NCI-H2171 (cell line): ENCODE data around the gene RCSD1.

Experiments used
- DNase-seq: peaks from one replicate; lab custom pipeline; 2025; lab: John Stamatoyannopoulos, UW

Gene RCSD1

DNA sequence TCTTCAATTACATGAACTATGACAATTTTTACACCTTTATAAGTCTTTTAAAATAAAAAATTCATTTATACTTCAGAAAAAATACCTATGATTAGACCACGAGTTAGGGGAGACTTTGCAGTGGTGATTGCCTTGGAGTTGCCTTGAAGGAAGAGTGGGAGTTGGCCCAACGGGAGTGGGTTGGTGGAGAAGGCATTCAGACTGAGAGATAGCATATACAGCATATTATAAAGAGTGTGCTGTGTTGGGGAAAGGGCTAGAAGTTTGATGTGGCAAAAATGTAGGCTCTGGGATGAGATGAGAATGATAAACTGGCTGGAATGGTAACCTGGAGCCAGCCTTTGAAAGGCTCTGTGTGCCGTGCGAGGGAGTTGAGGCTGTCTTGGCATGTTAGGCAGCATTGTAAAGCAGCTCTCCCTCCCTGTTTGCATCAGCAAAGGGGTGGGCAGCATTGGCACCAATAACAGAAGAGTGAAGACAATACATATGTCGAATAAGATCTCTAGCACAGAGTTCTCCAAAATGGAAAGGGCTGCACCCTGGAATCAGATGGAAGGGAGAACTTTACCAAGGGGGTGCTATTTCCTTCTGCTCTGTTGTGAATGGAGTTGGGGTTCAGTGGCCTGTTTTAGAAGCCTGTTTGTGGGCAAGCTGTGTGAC lies 116.1 kb downstream of the RCSD1 start:
- DNase-seq: no peak

DNA sequence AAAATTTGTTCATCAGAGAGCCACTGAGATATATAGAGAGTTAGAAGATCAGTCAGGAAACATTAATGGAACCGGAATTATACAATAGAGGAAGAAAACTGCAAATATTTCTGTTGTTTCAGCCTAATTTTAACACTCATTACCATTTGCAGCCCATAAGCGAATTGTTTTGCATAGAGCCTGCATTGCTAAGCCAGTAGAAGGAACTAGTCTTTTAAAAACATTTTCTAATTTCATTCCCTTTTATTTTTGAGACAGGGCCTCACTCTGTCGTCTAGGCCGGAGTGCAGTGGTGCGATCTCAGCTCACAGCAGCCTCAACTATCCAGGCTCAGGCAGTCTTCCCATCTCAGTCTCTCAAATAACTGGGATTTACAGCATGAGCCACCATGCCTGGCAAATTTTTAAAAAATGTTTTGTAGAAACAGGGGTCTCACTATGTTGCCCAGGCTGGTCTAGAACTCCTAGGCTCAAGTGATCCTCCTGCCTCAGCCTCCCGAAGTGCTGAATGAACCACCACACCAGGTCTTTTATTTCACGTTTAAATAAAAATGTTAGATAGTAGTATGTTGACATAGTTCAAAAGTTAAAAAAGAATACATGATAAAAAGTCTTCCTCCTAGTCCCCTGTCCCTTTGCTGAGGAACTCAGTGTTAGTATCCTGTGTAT lies 117.1 kb downstream of the RCSD1 start:
- no peak for DNase-seq

DNA sequence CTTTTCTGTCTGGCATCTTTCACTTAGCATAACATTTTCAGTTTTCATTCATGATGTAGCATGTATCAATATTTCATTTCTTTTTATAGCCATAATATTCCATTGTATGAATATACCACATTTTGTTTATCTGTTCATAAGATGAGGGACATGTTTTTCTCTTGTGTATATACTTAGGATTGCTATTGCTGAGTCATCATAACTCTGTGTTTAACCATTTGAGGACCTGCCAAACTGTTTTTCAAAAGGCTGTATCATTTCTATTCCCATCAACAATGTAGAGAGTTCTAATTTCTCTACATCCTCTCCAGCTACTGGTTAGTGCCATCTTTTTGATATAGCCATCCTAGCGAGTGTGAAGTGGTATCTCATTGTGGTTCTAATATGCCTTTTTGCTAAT lies 118.0 kb downstream of the RCSD1 start:
- DNase-seq: no peak

DNA sequence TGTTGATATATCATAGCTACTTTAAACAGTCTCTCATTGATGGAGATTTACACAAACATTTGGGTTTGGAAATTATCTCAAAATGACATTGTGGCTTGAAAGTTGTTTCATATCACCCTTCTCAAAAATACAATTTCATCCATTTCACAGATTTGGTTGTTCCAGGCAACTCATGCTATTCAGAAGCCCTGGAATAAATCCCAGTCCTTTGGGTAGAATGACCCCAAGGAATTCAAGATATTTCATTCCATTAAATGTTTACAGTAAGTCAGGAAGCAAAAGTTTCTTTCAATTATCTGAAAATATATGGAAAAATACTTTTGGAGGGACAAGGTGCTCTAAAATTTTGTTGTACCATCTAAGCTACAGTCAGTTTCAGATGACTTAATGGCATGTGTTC lies 118.9 kb downstream of the RCSD1 start:
- no peak for DNase-seq

DNA sequence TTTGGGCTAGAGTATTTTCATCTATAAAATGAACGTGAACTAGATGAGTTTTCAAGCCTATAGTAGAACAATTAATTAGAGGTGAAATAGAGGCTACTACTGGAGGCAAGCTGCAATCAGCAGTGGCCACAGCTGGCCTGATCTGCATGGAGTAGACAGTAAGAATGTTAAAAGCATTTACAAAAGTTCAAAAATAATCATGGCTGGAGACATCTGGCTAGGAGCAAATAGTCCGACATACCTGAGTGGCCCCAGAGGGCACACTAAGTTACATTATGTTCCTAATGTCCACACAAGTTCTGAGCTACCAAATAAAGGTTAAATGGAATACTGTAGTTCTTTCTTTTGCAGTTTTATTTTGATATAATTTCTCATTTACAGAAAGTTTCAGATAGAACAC lies 119.7 kb downstream of the RCSD1 start:
- DNase-seq: no peak

DNA sequence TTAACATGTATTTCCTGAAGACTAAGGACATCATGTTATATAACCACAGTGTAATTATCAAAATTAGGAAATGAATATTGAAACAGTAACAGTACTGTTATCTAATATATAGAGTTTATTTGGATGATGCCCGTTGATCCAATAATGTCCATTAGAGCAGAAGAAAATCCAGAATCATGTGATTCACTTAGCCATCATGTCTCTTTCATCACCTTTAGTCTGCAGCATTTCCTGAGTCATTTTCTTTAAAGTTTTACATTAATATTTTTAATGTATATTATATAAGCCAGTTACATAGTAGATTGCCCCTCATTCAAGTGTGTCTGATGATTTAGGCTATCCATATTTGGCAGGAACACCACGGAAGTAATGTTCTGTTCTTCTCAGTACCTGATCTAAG lies 120.6 kb downstream of the RCSD1 start:
- no peak for DNase-seq

DNA sequence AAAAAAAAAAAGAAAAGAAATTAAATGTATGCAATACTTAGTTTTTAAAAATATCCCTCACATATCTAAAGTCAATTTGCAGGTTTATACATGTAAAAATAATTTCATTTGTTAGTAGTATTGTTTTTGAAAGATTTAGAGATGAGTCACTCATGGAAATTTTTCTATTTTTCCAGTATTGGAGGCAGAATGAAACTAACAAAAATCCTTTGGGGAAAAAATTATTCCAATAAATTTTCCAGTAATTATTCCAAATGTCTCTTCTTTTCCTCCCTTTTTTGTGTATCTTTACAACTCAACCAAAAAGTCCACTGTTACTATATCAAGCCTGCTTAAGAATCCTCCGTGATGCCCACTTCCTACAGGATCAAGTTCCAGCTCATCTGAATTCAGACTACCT lies 121.6 kb downstream of the RCSD1 start:
- no peak for DNase-seq

DNA sequence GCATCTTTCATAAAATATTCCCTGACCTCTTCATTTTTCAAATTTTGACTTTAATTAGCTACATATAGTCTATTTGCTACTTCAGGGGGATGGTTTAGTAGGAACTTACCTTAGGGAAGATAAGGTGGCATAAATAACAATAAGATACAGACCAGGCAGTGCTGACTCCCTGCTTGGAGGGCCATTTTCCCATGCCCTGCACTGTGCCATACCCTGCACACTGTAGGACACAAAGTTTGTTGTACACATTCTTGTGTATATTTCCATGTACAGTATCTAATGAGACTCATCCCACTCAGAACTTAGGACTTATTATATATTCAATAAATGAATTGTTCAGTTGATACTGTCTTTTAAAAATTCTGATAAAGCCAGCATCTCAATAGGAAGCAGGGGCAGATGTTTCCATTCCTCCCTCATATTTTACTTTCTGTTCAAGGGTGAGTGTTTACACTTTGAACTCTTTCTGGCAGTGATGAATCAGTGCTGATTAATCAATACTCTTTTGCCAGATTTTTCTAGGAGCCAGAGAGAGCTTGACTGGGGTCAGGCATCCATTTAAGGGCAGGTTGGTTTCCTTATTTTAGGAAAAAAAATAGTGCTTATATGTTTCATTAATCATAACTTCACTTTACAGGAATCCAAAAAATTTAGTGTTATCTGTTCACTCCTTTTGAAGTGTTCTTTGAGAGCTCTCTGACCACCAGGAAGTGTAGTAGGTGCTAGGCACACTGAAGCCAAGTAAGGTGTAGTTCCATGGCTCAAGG lies 122.4 kb downstream of the RCSD1 start:
- no peak for DNase-seq

DNA sequence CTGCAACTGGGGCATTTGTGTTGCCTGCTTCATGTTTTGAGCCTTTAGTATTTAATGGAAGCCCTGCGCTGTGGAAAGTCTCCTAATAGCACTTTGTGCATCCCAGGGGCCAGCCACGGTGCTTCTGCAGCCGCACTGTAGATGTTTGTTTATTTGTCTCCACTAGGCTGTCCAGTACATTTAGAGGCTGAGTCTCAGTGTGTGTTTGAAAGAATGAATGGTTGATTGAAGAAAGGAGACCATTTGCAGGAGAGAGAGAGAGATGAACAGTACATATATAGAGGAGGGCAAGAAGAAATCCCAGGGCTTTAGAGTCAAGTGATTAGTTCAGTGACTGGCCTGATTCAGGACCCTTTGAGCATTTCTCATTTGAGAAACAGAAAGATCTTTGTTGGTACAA lies 125.6 kb downstream of the RCSD1 start:
- no peak for DNase-seq
